PC-3 (cell line): ENCODE results near the gene VMAC. TPM values are rescaled to one million over a fixed set of nuclear protein-coding genes. Genes with fewer than 3 reads are reported as not detected.
A peak's percentile ranks its signal among the peaks of the same experiment; 100 is the strongest.

Experiments
- ATAC-seq: fragments of 200-7000 bp; cut with Tn5 transposase; 2 replicates; pipeline ENCODE4 v1.9.1; 2020; ENCODE audit warnings: mild to moderate bottlenecking, moderate library complexity
- BruUV-seq: library from RNA; stranded (reverse); fragments of 400-500 nt; replicated peaks from 2 replicates; lab custom pipeline; 2021; lab: Mats Ljungman, UMichigan
- CTCF ChIA-PET: fragments of 300-600 bp; sonication (Branson Sonifier 250); formaldehyde crosslinking; loops from one replicate; lab custom pipeline; 2022; ENCODE audit warnings: antibody characterized with exemption; lab: Charles Lee
- POLR2A ChIA-PET: fragments of 300-600 bp; sonication (Branson Sonifier 250); formaldehyde crosslinking; loops from one replicate; lab custom pipeline; 2022; ENCODE audit warnings: antibody characterized with exemption; ENCODE audit not compliant: unreplicated experiment; lab: Charles Lee
- DNase-seq: peaks from one replicate; pipeline ENCODE4 v3.0.0-alpha.2; 2015
- H2AFZ ChIP-seq: fragments of 300-600 bp; sonication (generic); 2 replicates; pipeline ENCODE4 v1.6.0; 2016; ENCODE audit warnings: antibody characterized with exemption, low read length
- H3F3A ChIP-seq: fragments of 300-600 bp; sonication (generic); one replicate; pipeline ENCODE4 v1.6.0; 2017; ENCODE audit warnings: antibody characterized with exemption, low read length, control low read depth, mild to moderate bottlenecking; ENCODE audit not compliant: unreplicated experiment
- H3K27ac ChIP-seq: fragments of 300-600 bp; sonication (generic); 2 replicates; pipeline ENCODE4 v1.5.1; 2016; ENCODE audit warnings: mild to moderate bottlenecking, low read length
- H3K27me3 ChIP-seq: fragments of 300-600 bp; sonication (generic); 2 replicates; pipeline ENCODE4 v1.6.1; 2016; ENCODE audit warnings: low read length, mixed read lengths
- H3K36me3 ChIP-seq: fragments of 300-600 bp; sonication (generic); 2 replicates; pipeline ENCODE4 v1.6.1; 2016; ENCODE audit warnings: low read depth, mixed run types, low read length, mixed read lengths
- H3K4me1 ChIP-seq: fragments of 300-600 bp; sonication (generic); 2 replicates; pipeline ENCODE4 v1.5.1; 2016; ENCODE audit warnings: low read length; ENCODE audit not compliant: insufficient read depth
- H3K4me2 ChIP-seq: fragments of 300-600 bp; sonication (generic); 2 replicates; pipeline ENCODE4 v1.6.0; 2016; ENCODE audit warnings: low read length
- H3K4me3 ChIP-seq: fragments of 300-600 bp; sonication (generic); 2 replicates; pipeline ENCODE4 v1.5.1; 2016; ENCODE audit warnings: mild to moderate bottlenecking, low read length, mixed read lengths
- H3K79me2 ChIP-seq: fragments of 300-600 bp; sonication (generic); 2 replicates; pipeline ENCODE4 v1.6.1; 2017; ENCODE audit warnings: low read length, mixed read lengths
- H3K9ac ChIP-seq: fragments of 300-600 bp; sonication (generic); 2 replicates; pipeline ENCODE4 v1.6.0; 2016; ENCODE audit warnings: mild to moderate bottlenecking, low read length
- H3K9me2 ChIP-seq: fragments of 300-600 bp; sonication (generic); replicated peaks from 2 replicates; pipeline ENCODE4 v1.6.1; 2016; ENCODE audit warnings: mixed run types, low read length, mixed read lengths
- H3K9me3 ChIP-seq: fragments of 300-600 bp; sonication (generic); 2 replicates; pipeline ENCODE4 v1.6.1; 2016; ENCODE audit warnings: low read length, mixed read lengths
- H4K20me1 ChIP-seq: fragments of 300-600 bp; sonication (generic); 2 replicates; pipeline ENCODE4 v1.6.1; 2016; ENCODE audit warnings: low read length, mixed read lengths
- CTCF ChIP-seq: fragments of 300-600 bp; sonication (generic); conservative IDR thresholded peaks from 2 replicates; pipeline ENCODE4 v1.5.1; 2017; ENCODE audit warnings: antibody characterized with exemption, low read depth, mild to moderate bottlenecking, low read length
- EZH2 ChIP-seq: fragments of 300-600 bp; sonication (generic); IDR thresholded peaks from one replicate; pipeline ENCODE4 v1.6.1; 2017; ENCODE audit warnings: antibody characterized with exemption, mild to moderate bottlenecking, low read length; ENCODE audit not compliant: unreplicated experiment
- EZH2phosphoT487 ChIP-seq: fragments of 300-600 bp; sonication (generic); IDR thresholded peaks from 2 replicates; pipeline ENCODE4 v1.6.1; 2018; ENCODE audit warnings: mild to moderate bottlenecking, antibody characterized with exemption, low read length, borderline replicate concordance
- intact Hi-C: fragments of 100-400 bp; cut with micrococcal nuclease; formaldehyde crosslinking; loops from 2 replicates; pipeline ENCODE4 v1.9.0; 2023
- total RNA-seq: library from RNA; depleted of rRNA; stranded (reverse); fragments of >200 nt; gene quantifications from 2 replicates; pipeline ENCODE4 v1.2.3, GENCODE V29; 2014

VMAC gene
- total RNA-seq, 1 experiment from 2014 or later, result 8.3 TPM

DNA sequence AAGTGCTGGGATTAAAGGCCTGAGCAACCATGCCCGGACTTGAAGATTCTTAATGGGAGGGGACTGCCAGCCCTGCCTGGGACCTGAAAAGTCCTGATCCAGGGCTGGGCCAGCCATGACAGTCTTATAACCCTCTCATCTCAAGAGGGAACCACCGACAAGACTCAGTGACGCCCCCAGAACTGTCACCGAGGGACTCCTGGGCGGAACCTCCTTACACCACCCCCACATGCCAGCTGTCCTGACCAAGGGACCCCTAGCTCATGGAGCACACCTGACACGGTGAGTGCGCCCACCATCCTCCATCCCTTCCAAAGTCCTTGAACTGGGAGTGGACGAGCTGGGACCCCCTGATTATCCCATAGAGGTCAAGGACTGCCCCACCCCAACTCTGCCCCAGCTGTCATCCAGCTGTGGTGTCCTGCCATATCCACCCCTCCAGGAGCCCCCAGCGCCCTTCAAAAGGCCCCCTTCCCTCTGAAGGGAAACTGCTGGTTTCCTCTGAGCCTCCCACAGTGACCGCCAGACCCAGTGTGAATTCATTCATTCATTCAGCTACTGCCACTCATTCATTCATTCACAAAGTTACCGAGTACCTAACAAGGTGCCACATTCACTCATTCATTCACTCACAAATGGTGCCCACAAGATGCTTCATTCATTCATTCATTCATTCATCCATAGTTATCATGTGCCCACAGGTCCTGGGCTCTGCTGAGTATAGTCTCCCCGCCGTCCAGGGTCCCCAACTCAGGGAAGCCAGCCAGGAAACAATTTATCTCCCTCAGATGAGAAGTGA, 4.7 kb upstream of the VMAC start:
- Histone ChIP-seq H3K27ac (no peak overlapping the region), H3K9me3 (no peaks in the 10 kb centered on the region), H4K20me1 (peaks cover 29% of the 10 kb centered on the region), H3K4me3 (no peak overlapping the region), H3K9ac (no peak overlapping the region), H3K9me2 (no peaks in the 10 kb centered on the region), H3K4me2 (no peak overlapping the region), H3K27me3 (no peaks in the 10 kb centered on the region), H3K4me1 (peaks cover 6% of the 10 kb centered on the region), H2AFZ (no peak overlapping the region), H3F3A (no peaks in the 10 kb centered on the region), H3K36me3 (peaks cover 17% of the 10 kb centered on the region; the same call in 1 of the 2 replicates), H3K79me2 (peaks cover 59% of the 10 kb centered on the region)
- DNase-seq, result no peak
- POLR2A ChIA-PET, result no interaction called here
- CTCF ChIA-PET, result no interaction called here
- BruUV-seq, result no TSS peak
- TF ChIP-seq CTCF, result no peak
- TF ChIP-seq EZH2, result no peak
- no peak for TF ChIP-seq EZH2phosphoT487
- no peak for ATAC-seq
- intact Hi-C loops, result no loop called here

DNA sequence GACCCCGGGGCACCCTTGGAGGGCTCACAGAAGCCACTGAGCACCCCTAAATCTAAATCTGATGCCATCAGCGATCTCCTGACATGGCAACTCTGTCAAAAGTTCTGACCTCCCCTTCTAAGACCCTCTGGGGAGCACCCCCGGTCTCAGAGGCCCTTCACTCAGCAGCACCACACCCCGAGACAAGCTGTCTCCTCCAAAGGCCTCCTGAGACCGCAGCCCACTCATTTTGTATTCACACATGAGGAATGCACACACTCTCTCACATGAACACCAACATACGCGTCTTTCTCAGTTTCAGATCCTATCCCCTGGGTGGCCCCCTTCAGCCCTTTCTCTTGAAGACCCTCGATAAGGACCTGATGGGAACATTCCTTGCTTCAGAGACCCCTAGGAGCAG, 3.7 kb upstream of the VMAC start:
- Histone ChIP-seq H3K4me1 (peaks cover 9% of the 10 kb centered on the region), H3K4me3 (no peak overlapping the region), H3K36me3 (peaks cover 17% of the 10 kb centered on the region; the same call in 1 of the 2 replicates), H3K79me2 (peaks cover 59% of the 10 kb centered on the region), H3K9ac (no peak overlapping the region), H3K27ac (no peak overlapping the region), H3F3A (no peaks in the 10 kb centered on the region), H3K4me2 (no peak overlapping the region), H3K9me2 (no peaks in the 10 kb centered on the region), H3K9me3 (no peaks in the 10 kb centered on the region), H2AFZ (no peak overlapping the region), H4K20me1 (peaks cover 29% of the 10 kb centered on the region), H3K27me3 (no peaks in the 10 kb centered on the region)
- BruUV-seq, result no TSS peak
- POLR2A ChIA-PET, result no interaction called here
- DNase-seq (no peak), ATAC-seq (no peak)
- CTCF ChIA-PET, result no interaction called here
- no peak for TF ChIP-seq EZH2
- intact Hi-C loops, result no loop called here

DNA sequence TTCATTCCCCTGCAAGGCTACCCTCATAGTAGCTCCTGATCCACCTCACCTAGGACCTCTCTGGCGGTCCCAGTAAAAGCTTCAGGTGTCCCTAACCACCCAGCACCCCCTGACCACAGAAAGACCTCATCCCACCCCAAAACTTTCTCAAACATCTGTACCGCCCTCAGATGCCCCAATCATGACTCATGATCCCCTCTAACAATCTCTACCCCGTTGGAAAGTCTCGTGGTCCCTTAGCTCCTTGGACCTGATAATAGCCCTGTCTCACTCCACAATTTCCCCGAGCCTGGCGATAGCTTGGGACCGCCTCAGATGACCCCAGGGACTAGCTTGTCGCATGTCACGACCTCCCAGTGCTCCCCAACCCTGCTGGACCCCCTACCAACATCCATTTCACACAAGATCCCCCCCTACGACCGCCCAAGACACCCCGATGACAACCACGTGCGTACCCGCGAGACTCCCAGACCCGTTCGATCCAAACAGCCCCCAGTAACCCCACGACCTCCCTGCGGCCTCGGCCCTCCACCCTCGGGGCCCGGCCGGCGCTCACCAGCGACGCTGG, 1.5 kb upstream of the VMAC start:
- H3K9me2 ChIP-seq, result no peaks in the 10 kb centered on the region
- no peaks in the 10 kb centered on the region for H3F3A ChIP-seq
- no peak for TF ChIP-seq EZH2phosphoT487
- TF ChIP-seq EZH2, result no peak
- TF ChIP-seq CTCF, result no peak
- H3K4me3 ChIP-seq, result peak overlapping the region; percentile 94
- H3K36me3 ChIP-seq, result peaks cover 14% of the 10 kb centered on the region; the same call in 1 of the 2 replicates
- intact Hi-C loops, result no loop called here
- no peaks in the 10 kb centered on the region for H3K9me3 ChIP-seq
- H3K4me2 ChIP-seq, result peak overlapping the region; percentile 90
- no peak for ATAC-seq
- H3K27ac ChIP-seq, result peak overlapping the region; percentile 82
- peaks cover 53% of the 10 kb centered on the region for H3K79me2 ChIP-seq
- no peak for DNase-seq
- peaks cover 9% of the 10 kb centered on the region for H3K4me1 ChIP-seq
- peaks cover 20% of the 10 kb centered on the region for H4K20me1 ChIP-seq
- H3K27me3 ChIP-seq, result no peaks in the 10 kb centered on the region
- POLR2A ChIA-PET, result interaction anchor here (0.6 to 1.0 kb wide), 2 partner anchors 17 to 75 kb away, joined by 4 read pairs; no protein-coding TSS in a partner anchor
- TSS peak; percentile 71 for BruUV-seq
- H2AFZ ChIP-seq, result peak overlapping the region; percentile 88
- peak overlapping the region; percentile 99 for H3K9ac ChIP-seq
- CTCF ChIA-PET, result interaction anchor here (2.6 kb wide), 1 partner anchor 99 kb away, joined by 27 read pairs; no protein-coding TSS in a partner anchor
